GM12878 (cell line): ENCODE measurements around the gene MAPK8IP3.

Experiments used
- BRCA1 ChIP-seq: IDR thresholded peaks from 2 replicates; pipeline ENCODE4 v1.6.1; 2011; ENCODE audit warnings: low read depth, low read length, improper control_type of control experiment
- JUND ChIP-seq: IDR thresholded peaks from 2 replicates; pipeline ENCODE4 v1.6.1; 2012; ENCODE audit warnings: low read depth, mild to moderate bottlenecking, low read length, improper control_type of control experiment, moderate library complexity
- MEF2A ChIP-seq: IDR thresholded peaks from 2 replicates; pipeline ENCODE4 v1.6.1; 2011; ENCODE audit warnings: low read depth, mild to moderate bottlenecking, low read length, moderate library complexity; ENCODE audit not compliant: insufficient read depth
- MXI1 ChIP-seq: fragments of 150-350 bp; IDR thresholded peaks from 2 replicates; pipeline ENCODE4 v1.6.1; 2011; ENCODE audit warnings: low read depth, mild to moderate bottlenecking, inconsistent platforms, low read length, improper control_type of control experiment
- NFXL1 ChIP-seq: fragments of 450-650 bp; IDR thresholded peaks from 2 replicates; pipeline ENCODE4 v1.6.1; 2017; ENCODE audit warnings: antibody characterized with exemption, mild to moderate bottlenecking, borderline replicate concordance
- POLR2A ChIP-seq: IDR thresholded peaks from 2 replicates; pipeline ENCODE4 v1.6.1; 2011; ENCODE audit warnings: low read depth, mild to moderate bottlenecking, low read length
- TF ChIP-seq, protein P1 (sequence below), 3 experiments: IDR thresholded peaks in 2 of 3; conservative IDR thresholded peaks in 1 of 3; 2 replicates each; pipeline ENCODE4 v1.5.1; 2011; ENCODE audit warnings: low read depth in 3 of 3, low read length in 3 of 3, mild to moderate bottlenecking in 3 of 3, control low read depth in 2 of 3, moderate library complexity in 2 of 3, inconsistent platforms in 1 of 3, mixed read lengths in 1 of 3; ENCODE audit not compliant: control insufficient read depth in 2 of 3, insufficient read depth in 1 of 3; ENCODE audit errors: extremely low read depth in 1 of 3
- TF ChIP-seq, protein P2 (sequence below): fragments of 450-650 bp; IDR thresholded peaks from 2 replicates; pipeline ENCODE4 v1.6.1; 2018; ENCODE audit warnings: borderline replicate concordance, mild to moderate bottlenecking; ENCODE audit not compliant: partially characterized antibody
- TF ChIP-seq, protein P3 (sequence below): IDR thresholded peaks from 2 replicates; pipeline ENCODE4 v1.6.1; 2012; ENCODE audit warnings: low read depth, low read length, improper control_type of control experiment
- TF ChIP-seq, protein P4 (sequence below): fragments of 450-650 bp; formaldehyde crosslinking; IDR thresholded peaks from 2 replicates; pipeline ENCODE4 v1.4.0; 2022; ENCODE audit warnings: mild to moderate bottlenecking, moderate library complexity

DNA sequence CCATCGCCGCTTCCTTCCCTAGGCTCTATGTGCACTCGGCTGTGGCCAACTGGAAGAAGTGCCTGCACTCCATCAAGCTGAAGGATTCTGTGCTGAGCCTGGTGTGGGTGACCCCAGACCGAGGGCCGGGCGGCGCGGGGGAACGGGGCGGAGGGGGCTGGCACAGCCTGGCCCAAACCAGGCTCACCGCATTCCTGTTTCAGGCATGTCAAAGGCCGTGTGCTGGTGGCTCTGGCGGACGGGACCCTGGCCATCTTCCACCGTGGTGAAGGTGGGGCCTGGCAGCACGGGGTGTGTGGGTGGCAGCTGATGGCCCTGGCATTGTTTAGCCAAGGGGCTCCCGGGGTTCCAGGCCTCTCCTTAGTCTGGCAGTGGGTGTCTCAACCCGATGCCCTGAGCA is 60.7 kb downstream of the MAPK8IP3 start:
- TF ChIP-seq MXI1 (no peak), MEF2A (no peak), JUND (no peak), POLR2A (no peak; the same call in 1 of the 2 replicates), BRCA1 (no peak), NFXL1 (no peak)
- TF ChIP-seq, protein P1, sequence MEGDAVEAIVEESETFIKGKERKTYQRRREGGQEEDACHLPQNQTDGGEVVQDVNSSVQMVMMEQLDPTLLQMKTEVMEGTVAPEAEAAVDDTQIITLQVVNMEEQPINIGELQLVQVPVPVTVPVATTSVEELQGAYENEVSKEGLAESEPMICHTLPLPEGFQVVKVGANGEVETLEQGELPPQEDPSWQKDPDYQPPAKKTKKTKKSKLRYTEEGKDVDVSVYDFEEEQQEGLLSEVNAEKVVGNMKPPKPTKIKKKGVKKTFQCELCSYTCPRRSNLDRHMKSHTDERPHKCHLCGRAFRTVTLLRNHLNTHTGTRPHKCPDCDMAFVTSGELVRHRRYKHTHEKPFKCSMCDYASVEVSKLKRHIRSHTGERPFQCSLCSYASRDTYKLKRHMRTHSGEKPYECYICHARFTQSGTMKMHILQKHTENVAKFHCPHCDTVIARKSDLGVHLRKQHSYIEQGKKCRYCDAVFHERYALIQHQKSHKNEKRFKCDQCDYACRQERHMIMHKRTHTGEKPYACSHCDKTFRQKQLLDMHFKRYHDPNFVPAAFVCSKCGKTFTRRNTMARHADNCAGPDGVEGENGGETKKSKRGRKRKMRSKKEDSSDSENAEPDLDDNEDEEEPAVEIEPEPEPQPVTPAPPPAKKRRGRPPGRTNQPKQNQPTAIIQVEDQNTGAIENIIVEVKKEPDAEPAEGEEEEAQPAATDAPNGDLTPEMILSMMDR (IDR thresholded peaks at IDR 0.05 in 2 of 3, conservative IDR thresholded peaks at IDR 0.05 in 1 of 3; ENCODE audit: control insufficient read depth in 2 of 3, extremely low read depth in 1 of 3, insufficient read depth in 1 of 3, low read depth in 3 of 3, low read length in 3 of 3), result no peak
- TF ChIP-seq, protein P2, sequence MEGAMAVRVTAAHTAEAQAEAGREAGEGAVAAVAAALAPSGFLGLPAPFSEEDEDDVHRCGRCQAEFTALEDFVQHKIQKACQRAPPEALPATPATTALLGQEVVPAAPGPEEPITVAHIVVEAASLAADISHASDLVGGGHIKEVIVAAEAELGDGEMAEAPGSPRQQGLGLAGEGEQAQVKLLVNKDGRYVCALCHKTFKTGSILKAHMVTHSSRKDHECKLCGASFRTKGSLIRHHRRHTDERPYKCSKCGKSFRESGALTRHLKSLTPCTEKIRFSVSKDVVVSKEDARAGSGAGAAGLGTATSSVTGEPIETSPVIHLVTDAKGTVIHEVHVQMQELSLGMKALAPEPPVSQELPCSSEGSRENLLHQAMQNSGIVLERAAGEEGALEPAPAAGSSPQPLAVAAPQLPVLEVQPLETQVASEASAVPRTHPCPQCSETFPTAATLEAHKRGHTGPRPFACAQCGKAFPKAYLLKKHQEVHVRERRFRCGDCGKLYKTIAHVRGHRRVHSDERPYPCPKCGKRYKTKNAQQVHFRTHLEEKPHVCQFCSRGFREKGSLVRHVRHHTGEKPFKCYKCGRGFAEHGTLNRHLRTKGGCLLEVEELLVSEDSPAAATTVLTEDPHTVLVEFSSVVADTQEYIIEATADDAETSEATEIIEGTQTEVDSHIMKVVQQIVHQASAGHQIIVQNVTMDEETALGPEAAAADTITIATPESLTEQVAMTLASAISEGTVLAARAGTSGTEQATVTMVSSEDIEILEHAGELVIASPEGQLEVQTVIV, result no peak
- TF ChIP-seq, protein P3, sequence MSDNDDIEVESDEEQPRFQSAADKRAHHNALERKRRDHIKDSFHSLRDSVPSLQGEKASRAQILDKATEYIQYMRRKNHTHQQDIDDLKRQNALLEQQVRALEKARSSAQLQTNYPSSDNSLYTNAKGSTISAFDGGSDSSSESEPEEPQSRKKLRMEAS, result no peak
- TF ChIP-seq, protein P4, sequence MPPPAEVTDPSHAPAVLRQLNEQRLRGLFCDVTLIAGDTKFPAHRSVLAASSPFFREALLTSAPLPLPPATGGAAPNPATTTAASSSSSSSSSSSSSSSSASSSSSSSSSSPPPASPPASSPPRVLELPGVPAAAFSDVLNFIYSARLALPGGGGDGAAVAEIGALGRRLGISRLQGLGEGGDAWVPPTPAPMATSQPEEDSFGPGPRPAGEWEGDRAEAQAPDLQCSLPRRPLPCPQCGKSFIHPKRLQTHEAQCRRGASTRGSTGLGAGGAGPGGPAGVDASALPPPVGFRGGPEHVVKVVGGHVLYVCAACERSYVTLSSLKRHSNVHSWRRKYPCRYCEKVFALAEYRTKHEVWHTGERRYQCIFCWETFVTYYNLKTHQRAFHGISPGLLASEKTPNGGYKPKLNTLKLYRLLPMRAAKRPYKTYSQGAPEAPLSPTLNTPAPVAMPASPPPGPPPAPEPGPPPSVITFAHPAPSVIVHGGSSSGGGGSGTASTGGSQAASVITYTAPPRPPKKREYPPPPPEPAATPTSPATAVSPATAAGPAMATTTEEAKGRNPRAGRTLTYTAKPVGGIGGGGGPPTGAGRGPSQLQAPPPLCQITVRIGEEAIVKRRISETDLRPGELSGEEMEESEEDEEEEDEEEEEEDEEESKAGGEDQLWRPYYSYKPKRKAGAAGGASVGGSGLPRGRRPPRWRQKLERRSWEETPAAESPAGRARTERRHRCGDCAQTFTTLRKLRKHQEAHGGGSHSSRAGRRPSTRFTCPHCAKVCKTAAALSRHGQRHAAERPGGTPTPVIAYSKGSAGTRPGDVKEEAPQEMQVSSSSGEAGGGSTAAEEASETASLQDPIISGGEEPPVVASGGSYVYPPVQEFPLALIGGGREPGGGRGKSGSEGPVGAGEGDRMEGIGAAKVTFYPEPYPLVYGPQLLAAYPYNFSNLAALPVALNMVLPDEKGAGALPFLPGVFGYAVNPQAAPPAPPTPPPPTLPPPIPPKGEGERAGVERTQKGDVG (CRISPR knock-in tag), result no peak
